VCaP (cell line): ENCODE results near the gene TMEM147.

Experiments
- H3K27ac ChIP-seq: fragments of 450-650 bp; 2 replicates; pipeline ENCODE4 v1.5.1; 2017
- TF ChIP-seq, protein P1 (sequence below): fragments of 450-650 bp; conservative IDR thresholded peaks from 2 replicates; pipeline ENCODE4 v1.5.1; 2017; ENCODE audit warnings: mild to moderate bottlenecking, moderate library complexity

TMEM147 gene

GRCh38 chr19:35512831-35513627, 32.4 kb upstream of the TMEM147 start:
- TF ChIP-seq, protein P1, sequence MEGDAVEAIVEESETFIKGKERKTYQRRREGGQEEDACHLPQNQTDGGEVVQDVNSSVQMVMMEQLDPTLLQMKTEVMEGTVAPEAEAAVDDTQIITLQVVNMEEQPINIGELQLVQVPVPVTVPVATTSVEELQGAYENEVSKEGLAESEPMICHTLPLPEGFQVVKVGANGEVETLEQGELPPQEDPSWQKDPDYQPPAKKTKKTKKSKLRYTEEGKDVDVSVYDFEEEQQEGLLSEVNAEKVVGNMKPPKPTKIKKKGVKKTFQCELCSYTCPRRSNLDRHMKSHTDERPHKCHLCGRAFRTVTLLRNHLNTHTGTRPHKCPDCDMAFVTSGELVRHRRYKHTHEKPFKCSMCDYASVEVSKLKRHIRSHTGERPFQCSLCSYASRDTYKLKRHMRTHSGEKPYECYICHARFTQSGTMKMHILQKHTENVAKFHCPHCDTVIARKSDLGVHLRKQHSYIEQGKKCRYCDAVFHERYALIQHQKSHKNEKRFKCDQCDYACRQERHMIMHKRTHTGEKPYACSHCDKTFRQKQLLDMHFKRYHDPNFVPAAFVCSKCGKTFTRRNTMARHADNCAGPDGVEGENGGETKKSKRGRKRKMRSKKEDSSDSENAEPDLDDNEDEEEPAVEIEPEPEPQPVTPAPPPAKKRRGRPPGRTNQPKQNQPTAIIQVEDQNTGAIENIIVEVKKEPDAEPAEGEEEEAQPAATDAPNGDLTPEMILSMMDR, result no peak
- no peak overlapping the region for H3K27ac ChIP-seq

DNA sequence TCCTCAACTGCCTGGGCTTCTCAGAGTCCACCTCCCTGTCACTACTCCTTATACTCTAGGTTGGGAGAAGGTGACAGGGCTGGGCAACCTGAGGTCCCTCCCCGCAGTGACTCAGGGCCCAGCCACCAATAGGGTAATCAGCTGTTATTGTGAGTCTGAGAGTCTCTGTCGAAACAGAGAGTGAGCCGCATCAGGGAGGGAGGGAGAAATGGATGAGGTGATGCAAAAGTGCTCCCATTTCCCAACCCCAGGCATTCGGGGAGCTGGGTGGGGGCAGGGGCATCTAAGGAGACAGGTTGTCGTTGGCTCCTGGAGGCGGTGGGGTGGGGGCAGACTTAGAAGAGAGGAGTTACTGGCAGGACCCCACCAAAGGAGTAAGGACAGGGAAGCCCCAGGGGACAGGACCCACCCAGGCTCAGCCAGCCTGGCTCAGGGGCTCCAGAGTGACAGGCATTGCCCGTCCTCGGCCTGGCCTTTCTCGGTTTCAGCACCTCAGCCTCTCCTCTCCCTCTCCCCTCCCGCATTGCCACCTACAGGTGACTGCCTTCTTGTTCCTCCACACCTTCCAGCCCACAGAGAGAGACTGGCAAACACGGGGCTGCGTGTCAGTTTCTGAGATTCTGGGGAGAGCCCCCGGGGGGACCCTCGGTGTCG, 31.7 kb upstream of the TMEM147 start, which contains the start of gene DMKN:
DMKN (minus strand) TSS at position 22 of the 654 bp plus-strand sequence. CDS start 174 bp downstream, outside the sequence.
- TF ChIP-seq, protein P1, result 0 out of 2 replicates have a peak, but pooled peaks have one; percentile 12
- H3K27ac ChIP-seq, result no peak within 1 kb of the TSS

- TF ChIP-seq, protein P1, result 0 out of 2 replicates have a peak, but pooled peaks have one; percentile 1
- no peak overlapping the region for H3K27ac ChIP-seq
Observed at GRCh38 chr19:35514282-35514809, 31.1 kb upstream of the TMEM147 start.

DNA sequence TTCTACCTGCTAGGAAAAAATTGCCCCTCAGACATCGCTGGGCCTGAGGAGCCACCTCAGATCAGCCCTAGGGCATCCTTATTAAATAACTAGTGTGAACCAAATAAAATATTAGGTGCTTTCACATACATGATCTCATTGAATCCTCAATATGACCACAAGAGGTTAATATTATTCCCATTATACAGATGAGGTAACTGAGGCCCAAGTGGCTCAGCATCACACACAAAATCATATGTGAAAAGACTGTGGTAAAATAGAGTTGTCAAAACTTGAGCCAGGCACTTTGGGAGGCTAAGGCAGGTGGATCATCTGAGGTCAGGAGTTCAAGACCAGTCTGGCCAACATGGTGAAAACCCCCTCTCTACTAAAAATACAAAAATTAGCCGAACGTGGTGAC, 29.1 kb upstream of the TMEM147 start:
- H3K27ac ChIP-seq, result no peak overlapping the region
- TF ChIP-seq, protein P1, result no peak

DNA sequence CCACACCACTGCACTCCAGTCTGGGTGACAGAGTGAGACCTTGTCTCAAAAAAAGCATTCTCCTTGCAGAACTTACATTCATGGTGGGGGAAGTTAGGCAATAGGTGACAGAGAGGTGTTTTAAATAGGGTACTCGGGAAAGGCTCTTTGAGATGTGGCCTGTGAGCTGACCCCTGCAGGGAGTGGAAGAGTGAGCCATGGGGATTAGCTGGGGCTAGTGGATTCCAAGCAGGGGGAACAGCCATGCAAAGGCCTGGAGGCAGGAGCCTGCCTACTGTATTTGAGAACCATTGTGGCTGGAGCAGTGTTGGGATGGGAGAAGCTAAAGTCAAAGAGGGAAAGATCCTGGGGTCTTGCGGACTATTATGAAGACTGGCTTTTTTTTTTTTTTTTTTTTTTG, 28.1 kb upstream of the TMEM147 start:
- TF ChIP-seq, protein P1, result no peak
- H3K27ac ChIP-seq, result no peak overlapping the region

- TF ChIP-seq, protein P1, result no peak
- no peak overlapping the region for H3K27ac ChIP-seq
Observed at GRCh38 chr19:35518313-35518712, 27.1 kb upstream of the TMEM147 start.

DNA sequence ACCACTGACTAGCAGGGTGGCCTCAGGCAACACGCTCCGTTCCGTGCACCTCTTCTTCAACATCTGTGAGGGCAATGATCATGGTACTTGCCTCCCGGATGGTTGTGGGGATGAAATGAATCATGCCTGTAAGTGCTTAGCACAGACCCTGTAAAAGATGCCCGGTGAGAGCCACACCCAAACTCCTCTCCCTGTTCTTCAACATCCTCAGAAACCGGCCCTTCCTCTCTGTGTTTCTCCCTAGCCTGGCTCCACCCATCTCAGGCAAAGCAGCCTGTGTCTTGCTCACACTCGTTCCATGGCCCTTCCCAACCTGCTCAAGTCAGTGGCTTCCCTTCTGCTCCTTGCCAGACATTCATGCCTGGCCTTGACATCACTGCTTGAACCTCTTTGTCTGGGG, 26.1 kb upstream of the TMEM147 start:
- TF ChIP-seq, protein P1, result no peak
- H3K27ac ChIP-seq, result no peak overlapping the region
